HEK293T (cell line): ENCODE measurements around the gene NAA25.

Source experiments
- ARNT ChIP-seq: fragments of 450-650 bp; IDR thresholded peaks from 2 replicates; pipeline ENCODE4 v1.6.1; 2017; ENCODE audit warnings: mild to moderate bottlenecking
- BHLHE40 ChIP-seq: fragments of 450-650 bp; IDR thresholded peaks from 2 replicates; pipeline ENCODE4 v1.6.1; 2016; ENCODE audit warnings: mild to moderate bottlenecking, moderate library complexity, borderline replicate concordance
- CTBP1 ChIP-seq: fragments of 450-650 bp; IDR thresholded peaks from 2 replicates; pipeline ENCODE4 v1.6.1; 2016; ENCODE audit warnings: borderline replicate concordance
- ELF4 ChIP-seq: fragments of 450-650 bp; IDR thresholded peaks from 2 replicates; pipeline ENCODE4 v1.6.1; 2017; ENCODE audit warnings: antibody characterized with exemption
- FOXA1 ChIP-seq: fragments of 450-650 bp; IDR thresholded peaks from 2 replicates; pipeline ENCODE4 v1.6.1; 2016; ENCODE audit warnings: mild to moderate bottlenecking
- FOXK2 ChIP-seq: fragments of 450-650 bp; IDR thresholded peaks from 2 replicates; pipeline ENCODE4 v1.6.1; 2016; ENCODE audit warnings: mild to moderate bottlenecking
- HDGF ChIP-seq: fragments of 450-650 bp; IDR thresholded peaks from 2 replicates; pipeline ENCODE4 v1.6.1; 2017; ENCODE audit warnings: antibody characterized with exemption, borderline replicate concordance
- LEF1 ChIP-seq: fragments of 450-650 bp; IDR thresholded peaks from 2 replicates; pipeline ENCODE4 v1.6.1; 2017; ENCODE audit warnings: mild to moderate bottlenecking, borderline replicate concordance
- NFRKB ChIP-seq: fragments of 450-650 bp; IDR thresholded peaks from 2 replicates; pipeline ENCODE4 v1.6.1; 2016; ENCODE audit warnings: mild to moderate bottlenecking, moderate library complexity
- PKNOX1 ChIP-seq: fragments of 450-650 bp; IDR thresholded peaks from 2 replicates; pipeline ENCODE4 v1.6.1; 2016
- SP1 ChIP-seq: fragments of 450-650 bp; IDR thresholded peaks from 2 replicates; pipeline ENCODE4 v1.6.1; 2017
- SUZ12 ChIP-seq: fragments of 450-650 bp; IDR thresholded peaks from 2 replicates; pipeline ENCODE4 v1.6.1; 2016; ENCODE audit warnings: mild to moderate bottlenecking
- ZNF384 ChIP-seq: fragments of 450-650 bp; IDR thresholded peaks from 2 replicates; pipeline ENCODE4 v1.6.1; 2016

DNA sequence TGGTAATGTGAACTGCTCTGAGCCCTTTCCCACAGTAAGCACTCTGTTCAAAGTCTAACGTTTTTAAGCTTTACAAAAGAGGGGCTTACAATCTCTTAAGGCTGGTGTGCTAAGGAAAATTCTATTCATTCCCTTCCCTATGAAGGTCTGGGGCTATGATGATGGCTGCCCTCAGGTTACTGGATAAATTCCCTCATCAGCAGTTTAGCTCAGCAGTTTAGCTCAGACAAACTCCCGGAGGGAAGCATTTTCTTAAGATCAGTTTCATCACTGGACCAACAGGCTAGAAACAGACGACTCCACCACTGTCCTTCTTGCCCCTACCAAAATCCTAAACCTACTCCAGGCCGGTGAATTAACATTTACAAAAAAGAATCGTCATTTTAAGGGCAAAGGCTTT, 76.3 kb downstream of the NAA25 start:
- TF ChIP-seq HDGF (no peak), ZNF384 (no peak), SP1 (no peak), PKNOX1 (no peak), FOXA1 (no peak), ELF4 (no peak), BHLHE40 (no peak), SUZ12 (no peak), CTBP1 (no peak), LEF1 (no peak), FOXK2 (no peak), NFRKB (no peak), ARNT (no peak)
